Activated CD4-positive, CD25-positive, alpha-beta regulatory T cell treated with anti-CD3 and anti-CD28 coated beads, Interleukin-2, amount 50 U/mL, for 24 hours (primary cell): Measurements from ENCODE around the gene GIGYF2.

Source experiments
- ATAC-seq, 2 donors: fragments of 150-1000 bp; cut with Tn5 transposase; one replicate each; pipeline ENCODE4 v1.10.0; 2021; ENCODE audit warnings: mild to moderate bottlenecking in 1 of 2, moderate library complexity in 1 of 2

The GIGYF2 gene

DNA sequence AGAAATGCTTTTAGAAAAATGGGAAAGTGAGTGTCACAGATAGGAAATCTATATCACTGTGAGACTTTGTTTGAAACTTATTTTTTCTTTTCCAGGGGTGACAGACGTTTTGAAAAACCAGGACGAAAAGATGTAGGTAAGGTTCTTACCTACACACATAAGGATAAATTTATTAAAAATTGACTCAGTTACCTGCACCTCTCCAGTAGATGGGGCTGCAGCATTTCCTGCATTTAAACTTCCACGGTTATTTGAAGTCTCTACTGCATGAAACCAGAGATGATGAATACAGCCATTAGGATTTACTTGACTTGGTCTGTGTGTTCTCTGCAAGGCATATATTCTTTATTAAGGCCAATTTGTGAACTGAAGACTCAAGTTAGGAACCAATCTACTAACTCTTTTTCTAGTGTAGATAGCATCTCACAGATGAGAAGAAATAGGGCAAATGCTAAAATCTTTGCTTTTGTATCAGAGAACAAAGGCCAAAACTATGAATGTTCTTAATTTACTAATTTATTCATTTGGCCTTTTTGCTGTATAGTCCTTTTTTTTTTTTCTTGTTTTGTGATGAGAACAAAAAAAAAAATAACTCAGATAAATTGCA, 64.3 kb downstream of the GIGYF2 start:
- ATAC-seq, result no peak

DNA sequence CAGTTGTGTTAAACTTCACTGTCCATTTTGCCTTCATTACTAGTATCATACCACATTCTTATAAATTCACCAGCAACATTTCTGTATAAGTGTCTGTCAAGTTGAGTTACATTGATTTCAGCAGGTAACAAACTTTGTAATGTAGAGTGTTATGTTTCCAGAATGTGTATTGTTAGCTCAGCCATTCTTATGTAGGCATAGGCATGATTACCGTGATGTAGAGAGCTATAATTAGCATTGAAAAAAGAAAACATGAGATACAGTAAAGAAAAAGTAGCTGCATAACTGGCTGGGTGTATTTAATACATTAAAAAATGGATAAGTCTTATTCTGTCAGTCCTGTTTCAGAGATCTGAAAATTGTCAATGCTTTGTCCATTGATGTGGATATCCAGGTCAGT, 70.7 kb downstream of the GIGYF2 start:
- no peak for ATAC-seq

DNA sequence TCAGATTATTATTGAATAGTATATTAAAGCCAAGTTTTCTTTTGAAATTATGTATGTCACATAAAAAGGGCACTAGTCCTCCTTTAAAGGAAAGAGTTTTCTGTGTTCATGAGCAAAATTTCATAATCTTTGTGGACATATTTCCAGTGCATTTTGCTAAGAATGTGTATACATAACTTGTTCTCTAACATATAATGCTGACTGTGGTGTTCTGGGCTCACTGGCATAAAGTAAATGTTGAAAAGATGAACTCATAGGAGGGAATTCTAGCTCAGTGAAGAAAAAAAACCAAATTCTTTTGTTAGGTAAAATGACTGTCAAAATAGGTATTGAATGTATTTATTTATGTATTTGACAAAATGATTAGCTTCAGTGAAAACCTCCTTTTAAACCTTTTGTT, 73.1 kb downstream of the GIGYF2 start:
- ATAC-seq, result no peak

DNA sequence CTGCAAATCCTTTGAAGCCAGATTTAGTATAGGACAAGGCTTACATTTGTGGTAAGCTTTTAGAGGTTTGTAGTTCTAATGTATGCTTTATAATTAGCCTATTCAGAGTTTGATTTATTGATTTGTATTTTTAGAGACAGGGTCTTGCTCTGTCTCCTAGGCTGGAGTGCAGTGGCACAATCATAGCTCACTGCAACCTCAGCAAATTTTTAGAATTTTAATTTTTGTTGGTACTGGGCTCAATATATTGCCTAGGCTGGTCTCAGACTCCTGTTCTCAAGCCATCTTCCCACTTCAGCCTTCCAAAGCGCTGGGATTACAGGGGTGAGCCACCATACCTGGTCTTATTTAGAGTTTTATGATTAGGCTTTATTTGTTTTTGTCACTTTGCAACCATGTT, 74.7 kb downstream of the GIGYF2 start:
- ATAC-seq, result no peak

DNA sequence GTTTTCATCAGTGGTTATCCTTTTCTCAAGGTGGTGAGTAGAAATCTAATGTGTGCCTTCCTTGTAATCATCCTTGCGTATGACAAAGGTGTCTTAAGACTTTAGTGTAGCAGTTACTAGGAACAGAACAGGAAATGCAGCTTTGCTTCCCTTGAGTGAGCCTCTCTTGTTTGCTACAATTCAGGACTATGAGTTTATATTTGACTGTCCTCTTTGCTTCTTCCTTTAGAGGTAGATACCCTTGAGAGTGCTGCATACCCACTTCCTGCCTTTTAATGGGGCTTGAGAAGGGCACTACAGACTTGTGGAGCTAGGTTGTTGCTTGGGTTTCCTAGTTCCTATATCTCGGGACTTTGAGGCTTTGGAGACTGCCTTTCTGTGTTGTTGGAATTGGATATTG, 75.4 kb downstream of the GIGYF2 start:
- peak; percentile 36 to 48 for ATAC-seq

DNA sequence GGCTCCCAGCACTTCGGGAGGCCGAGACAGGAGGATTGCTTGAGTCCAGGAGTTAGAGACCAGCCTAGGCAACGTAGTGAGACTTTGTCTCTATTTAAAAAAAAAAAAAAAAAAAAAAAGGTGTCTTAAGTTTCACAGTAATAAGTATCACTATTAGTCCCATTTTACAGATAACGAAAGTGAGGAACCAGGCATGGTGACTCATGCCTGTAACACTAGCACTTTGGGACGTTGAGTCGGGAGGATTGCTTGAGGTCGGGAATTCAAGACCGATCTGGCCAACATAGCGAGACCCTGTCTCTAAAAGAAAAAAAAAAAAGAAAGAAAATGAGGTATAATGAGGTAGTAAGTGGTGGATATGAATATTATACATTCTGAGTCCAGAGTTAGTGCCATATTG, 76.7 kb downstream of the GIGYF2 start:
- peak; percentile 28 to 43 for ATAC-seq

DNA sequence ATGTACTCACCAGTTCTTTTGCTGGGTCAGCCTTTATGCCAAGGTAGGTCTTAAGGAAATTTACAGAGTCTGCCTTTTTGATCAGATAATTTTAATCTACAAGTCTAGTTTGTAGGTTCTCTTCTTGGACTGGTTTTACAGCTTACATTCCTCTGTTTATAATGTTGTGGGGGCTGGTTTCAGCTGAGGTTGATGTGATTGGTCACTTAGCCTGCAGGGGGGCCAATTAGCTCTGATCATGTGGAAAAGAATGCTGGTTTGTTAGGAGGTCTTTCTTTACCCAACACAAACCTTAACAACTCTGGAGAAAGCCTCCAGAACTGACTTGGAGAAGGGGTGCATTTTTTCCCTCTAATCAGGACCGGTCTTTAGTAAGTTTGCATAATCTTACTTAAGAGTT, 79.3 kb downstream of the GIGYF2 start, which contains the start of gene KCNJ13:
TSS of gene KCNJ13 (minus strand) at position 131 of the 400 bp plus-strand sequence. CDS start 5,203 bp downstream, outside the sequence.
- ATAC-seq, result no peak

DNA sequence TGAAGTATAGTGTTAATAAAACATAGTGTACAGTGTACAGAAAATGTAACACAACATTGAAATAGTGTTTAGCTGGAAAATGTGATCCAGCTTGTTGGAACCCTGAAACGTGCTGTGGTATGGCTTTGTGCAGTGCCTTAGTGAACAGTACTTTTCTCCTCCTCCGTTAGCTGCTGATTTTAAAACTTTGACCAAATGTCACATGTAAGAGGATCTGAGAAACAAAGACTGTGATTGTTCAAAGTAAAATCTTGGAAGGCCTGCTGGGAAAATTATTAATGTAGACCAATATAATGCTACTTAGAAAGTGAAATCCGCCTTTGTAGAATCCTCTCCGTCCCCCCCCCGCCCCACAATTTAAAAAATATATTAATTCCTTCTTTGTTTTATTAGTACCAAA, 80.1 kb downstream of the GIGYF2 start:
- ATAC-seq, result no peak

DNA sequence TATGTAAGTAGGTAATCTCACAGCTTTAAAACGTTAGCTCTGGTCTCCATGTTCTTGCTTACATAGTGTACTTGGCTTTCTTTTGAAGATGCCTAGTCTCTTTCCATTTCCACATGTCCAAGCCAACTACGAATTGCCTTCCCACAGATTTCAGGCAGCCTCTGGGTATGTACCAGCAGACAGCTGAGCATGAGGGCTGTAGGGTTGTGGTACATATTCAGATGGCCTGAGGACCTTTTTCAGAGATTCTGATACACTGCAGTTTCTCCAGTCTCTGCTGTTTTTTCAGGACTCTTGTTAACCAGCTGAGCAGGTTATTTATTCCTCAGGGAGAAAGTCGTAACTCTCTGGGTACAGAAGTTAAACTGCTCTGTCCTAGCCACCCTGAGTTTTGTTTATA, 82.3 kb downstream of the GIGYF2 start:
- no peak for ATAC-seq

DNA sequence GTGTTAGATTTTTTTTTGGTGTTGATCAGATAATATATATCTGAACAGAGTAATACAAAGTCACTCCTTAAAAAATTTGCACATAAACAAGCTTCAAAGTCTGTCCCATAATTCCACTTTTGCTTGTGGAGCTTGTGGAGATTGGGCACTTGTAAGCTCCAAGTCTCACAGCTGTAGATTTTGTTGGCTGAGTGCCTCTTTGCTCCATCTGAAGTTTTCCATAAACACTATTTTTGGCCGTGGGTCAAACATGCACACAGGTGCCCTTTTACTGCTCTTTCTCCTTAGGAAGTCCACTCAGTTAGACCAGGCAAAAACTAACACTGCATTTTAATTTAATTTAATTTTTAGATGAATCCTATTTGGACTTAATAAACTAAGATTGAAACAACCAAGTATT, 82.8 kb downstream of the GIGYF2 start:
- no peak for ATAC-seq

DNA sequence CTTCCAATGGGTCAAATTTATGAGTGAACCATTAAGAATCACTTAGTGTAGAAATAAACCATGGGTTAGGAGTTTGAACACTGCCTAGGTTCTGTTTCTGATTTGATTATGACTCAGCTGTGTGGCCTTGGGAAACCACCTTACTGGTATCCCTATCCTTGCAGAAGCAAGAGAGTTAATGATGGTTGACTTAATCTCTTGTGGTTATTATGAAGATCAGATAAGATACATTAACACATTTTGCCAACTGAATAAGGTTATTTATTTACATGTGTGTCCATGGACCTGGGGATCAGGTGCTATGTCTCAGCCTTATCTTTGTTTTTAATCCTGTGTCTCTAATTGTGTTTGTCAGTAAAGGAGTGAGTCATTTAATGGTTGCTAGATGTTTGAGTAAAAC, 84.6 kb downstream of the GIGYF2 start:
- peak; percentile 99 for ATAC-seq

DNA sequence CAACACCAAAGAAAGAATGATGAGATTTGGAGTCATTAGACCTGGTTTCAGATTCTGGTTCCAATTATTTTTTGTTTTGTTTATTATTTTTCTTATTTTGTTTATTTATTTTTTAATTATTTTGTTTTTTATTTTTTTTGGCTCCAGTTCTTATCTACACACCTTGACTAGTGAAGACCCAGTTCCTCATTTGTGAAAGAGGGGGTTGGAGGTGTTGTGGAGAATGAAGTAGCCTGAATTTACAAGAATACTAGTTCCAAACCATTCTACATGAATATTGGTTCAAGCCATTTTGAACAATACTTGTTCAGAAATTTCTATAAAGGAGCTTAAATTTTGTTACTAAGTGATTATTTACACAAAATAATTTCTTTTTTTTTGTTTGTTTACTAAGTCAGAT, 86.1 kb downstream of the GIGYF2 start:
- no peak for ATAC-seq

DNA sequence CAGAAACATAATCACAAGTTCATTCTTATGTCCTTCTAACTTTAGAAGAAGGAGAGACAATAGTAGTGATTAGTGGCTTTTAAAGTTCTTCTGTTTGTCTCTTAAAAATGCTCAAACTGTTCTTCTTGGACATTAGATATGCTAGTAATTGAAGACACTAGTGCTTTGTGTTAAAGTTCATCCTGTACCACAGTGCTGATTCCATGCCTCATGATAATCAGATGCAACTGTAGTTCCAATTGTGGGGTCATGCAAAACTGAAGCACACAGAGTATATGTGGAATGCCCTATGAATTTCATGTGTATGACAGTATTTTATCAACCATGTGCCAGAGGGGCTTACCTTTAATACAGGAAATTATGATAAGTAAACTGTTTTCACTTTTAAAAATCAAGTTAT, 90.7 kb downstream of the GIGYF2 start:
- ATAC-seq, result no peak

DNA sequence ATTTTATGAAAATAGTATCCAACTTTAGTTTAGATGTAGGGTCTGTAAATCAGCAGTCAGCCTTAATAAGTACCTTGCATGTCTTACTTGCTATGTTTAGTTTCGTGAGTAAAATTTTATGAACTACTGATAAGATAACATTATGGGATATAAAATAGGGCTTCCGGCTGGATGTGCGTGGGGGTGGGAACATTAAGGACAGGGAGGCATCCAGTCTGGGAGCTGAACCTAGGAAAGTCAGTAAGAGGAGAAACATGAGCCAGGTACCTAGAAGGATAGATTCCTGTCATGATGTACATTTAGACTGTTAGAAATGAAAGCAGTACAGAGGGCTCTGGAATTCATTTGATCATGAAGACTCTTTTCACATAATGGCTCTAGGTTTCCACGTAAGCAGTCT, 92.0 kb downstream of the GIGYF2 start:
- no peak for ATAC-seq

DNA sequence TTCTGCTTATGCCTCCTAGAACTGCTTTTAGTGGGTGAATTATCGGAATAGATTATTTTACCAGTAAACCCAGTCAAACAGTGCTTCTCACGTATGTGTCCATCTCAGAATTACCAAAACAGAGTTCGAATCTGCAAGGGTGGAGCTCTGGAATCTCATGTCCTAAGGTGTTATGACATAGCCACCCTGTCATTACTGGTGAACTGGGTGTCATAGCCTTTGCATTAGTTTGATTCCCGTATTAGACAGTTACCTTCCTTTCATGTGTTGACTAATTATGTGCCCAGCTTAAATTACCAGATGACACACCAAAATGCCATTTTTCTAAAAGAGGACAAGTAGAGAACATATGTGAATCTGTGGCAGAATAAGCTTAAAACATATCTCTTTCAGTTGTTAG, 94.4 kb downstream of the GIGYF2 start:
- no peak for ATAC-seq

DNA sequence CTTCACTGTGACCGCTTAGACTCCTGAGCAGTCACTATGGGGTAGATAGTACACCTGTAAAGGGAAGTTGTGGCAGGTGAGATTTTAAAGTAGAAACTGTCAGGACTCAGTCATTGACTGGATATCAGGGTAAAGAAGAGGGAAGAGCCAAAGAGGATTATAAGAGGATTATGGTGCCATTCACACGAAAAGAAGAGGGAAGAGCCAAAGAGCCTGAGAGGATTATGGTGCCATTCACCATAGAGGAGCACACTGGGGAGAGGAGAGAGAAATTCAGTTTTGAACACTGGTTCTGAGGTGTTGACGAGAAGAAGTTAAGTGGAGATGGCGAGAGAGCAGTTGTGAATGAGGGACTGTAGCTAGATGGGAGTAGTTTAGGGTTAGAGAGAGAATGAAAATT, 96.1 kb downstream of the GIGYF2 start:
- ATAC-seq, result no peak

DNA sequence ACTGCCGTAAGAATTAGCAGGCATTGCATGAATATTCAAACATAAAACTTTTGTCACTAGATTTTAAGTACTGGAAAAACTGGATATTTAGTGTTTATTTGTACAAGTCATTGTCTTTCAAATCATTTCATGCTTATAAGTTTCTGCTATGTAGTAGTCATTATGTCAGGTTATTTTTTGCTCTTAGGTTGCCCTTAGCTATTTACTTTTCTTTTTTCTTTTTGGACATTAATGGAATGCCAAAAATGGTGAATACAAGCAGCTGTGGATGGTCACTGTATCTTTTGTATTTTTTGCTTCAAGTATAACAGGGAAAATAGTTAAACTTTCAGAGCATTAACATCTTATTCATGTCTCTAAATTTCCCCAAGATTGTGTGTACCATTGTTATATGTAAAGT, 97.8 kb downstream of the GIGYF2 start:
- no peak for ATAC-seq

DNA sequence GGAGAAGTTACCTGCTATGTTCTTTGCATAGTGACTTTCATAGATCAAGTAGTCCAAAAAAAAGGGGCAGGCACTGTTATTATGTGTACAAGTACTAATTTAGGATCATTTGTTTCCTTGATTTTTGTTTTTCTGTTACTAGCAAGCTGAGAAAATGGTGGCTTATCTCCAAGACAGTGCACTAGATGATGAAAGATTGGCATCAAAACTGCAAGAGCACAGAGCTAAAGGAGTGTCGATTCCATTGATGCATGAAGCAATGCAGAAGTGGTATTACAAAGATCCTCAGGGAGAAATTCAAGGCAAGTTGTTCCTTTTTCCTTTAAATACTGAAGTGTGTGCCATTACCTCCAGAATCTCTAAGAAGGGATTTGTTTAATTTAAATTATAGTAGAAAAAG, 98.8 kb downstream of the GIGYF2 start:
- no peak for ATAC-seq

DNA sequence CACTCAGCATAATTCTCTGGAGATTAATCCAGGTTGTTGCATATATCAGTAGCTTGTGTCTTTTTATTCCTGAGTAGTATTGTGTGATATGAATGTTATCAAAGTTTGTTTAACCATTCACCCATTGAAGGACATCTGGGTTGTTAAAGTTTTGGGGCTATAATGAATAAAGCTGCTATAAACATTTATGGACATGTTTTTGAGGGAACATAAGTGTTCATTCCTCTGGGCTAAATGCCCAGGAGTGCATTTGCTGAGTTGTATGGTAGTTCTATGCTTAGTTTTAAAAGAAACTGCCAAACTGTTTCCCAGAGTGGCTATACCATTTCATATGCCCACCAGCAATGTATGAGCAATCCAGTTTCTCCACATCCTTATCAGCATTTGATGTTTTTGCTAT, 101.1 kb downstream of the GIGYF2 start:
- ATAC-seq, result no peak

DNA sequence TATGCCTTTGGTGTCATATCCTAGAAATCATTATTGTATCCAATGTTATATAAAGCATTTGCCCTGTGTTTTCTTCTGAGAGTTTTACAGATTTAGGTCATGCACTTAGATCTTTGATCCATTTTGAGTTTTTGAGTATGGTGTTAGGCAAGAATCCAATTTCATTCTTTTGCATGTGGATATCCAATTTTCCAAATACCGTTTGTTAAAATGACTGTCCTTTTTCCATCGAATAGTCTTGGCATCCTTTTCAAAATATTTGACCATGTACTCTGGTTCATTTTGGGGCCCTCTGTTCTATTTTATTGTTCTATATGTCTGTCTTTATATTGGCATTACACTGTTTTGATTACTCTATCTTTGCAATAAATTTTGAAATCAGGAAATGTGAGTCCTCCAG, 103.0 kb downstream of the GIGYF2 start:
- ATAC-seq, result no peak

DNA sequence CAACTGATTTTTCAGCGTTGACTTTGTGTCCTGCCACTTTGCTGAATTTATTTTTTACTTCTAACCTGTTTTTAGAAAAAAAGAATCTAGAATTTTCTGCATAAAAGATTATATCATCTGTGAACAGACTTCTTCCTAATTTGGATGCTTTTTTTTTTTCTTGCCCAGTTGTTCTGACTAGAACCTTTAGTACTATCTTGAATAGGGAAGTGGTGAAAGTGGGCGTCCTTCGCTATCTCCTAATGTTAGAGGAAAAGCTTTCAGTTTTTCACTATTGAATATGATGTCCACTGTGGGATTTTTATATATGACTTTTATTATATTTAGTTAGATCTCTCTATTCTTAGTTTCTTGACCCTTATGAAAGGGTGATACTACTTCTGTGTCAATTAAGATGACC, 105.0 kb downstream of the GIGYF2 start:
- ATAC-seq, result no peak

DNA sequence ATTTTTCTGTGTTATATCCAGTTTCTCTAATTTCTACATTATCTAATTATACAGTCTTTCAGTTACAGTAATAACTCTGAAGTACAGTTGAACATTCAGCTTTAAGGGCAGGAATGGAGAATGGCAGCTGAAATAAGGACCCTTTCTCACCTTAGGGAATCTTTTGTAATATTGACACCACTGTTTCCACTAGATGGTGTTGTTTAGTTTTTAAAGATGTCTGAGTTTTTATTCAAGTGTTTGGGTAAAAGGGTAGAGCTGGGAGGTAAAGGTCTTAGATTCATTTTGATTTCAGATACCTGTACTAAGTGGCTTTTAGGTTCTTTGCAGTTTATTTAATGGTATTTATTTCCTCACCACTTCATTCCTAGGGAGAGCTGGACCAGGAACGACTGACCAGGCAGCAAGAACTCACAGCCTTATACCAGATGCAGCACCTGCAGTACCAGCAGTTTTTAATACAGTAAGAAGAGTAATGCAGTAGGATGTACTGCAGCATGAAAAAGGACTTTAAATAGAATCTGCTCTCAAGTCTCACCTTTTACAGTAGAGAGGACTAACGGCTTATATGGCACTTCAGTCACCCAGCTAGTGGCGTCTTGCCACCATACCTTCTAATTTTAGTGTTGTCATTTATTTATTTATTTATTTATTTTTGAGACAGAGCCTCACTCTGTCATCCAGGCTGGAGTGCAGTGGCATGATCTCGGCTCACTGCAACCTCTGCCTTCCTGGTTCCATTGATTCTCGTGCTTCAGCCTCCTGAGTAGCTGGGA, 112.4 kb downstream of the GIGYF2 start:
- ATAC-seq, result no peak

DNA sequence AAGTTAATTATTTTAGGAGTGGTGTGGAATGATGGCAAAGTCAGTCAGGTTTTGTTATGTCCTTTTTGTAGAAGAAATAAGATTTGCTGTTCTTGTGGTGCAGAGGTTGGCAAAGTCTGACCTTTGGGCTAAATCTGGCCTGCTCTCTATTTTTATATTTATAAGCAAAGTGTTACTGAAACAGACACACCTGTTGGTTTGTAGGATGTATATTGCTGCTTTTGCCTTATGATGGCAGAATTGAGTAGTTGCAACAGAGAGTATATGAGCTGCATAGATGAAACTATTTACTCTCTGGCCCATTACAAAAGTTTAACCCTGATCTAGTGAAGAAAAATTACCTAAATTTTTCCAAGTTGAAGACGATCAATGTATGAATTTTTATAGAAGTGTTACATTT, 113.3 kb downstream of the GIGYF2 start:
- ATAC-seq, result no peak

DNA sequence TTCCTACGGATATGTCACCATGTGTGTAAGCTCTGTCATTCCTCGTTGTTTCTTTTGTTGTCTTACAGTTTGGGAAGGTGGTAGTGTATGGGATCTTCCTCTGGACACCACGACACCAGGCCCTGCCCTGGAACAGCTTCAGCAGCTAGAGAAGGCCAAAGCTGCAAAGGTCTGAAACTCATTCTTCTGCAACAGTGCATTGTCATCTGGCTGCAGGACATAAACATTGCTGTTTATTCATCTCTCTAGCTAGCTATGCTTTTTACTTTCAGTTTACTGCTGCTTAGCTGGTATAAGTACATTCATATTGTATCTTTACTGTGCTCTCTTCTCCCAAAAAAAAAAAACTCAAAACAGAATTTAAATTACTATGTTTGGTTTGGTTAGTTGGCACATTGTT, 118.4 kb downstream of the GIGYF2 start:
- no peak for ATAC-seq

DNA sequence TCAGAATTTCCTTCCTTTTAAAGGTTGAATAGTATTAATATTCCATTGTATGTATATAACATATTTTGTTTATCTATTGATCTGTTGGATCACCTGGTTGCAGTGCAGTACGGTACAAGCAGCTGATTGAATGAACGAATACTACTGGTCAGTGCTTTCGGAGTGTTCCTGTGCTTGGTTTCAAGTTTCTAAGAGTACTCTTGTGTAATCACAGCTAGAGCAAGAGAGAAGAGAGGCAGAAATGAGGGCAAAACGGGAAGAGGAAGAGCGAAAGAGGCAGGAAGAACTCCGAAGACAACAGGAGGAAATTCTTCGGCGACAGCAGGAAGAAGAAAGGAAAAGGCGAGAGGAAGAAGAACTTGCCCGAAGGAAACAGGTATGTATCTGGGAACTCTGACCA, 119.5 kb downstream of the GIGYF2 start:
- ATAC-seq, result no peak
